Body of pancreas (tissue), 4 donors: ENCODE data around the gene C19orf38.

Experiments
- POLR2A ChIP-seq, 3 donors: fragments of 450-650 bp; IDR thresholded peaks; one replicate each; pipeline ENCODE4 v1.6.1; 2016; ENCODE audit warnings: antibody characterized with exemption in 3 of 3, mild to moderate bottlenecking in 2 of 3
- TF ChIP-seq, protein P1 (sequence below), 7 experiments: fragments of 450-650 bp in 4 of 7; fragments of 200-600 bp in 3 of 7; sonication (generic) in 3 of 7; IDR thresholded peaks; one replicate each; pipeline ENCODE4 v1.5.1; 2016 to 2019; ENCODE audit warnings: antibody characterized with exemption in 7 of 7

- TF ChIP-seq, protein P1, sequence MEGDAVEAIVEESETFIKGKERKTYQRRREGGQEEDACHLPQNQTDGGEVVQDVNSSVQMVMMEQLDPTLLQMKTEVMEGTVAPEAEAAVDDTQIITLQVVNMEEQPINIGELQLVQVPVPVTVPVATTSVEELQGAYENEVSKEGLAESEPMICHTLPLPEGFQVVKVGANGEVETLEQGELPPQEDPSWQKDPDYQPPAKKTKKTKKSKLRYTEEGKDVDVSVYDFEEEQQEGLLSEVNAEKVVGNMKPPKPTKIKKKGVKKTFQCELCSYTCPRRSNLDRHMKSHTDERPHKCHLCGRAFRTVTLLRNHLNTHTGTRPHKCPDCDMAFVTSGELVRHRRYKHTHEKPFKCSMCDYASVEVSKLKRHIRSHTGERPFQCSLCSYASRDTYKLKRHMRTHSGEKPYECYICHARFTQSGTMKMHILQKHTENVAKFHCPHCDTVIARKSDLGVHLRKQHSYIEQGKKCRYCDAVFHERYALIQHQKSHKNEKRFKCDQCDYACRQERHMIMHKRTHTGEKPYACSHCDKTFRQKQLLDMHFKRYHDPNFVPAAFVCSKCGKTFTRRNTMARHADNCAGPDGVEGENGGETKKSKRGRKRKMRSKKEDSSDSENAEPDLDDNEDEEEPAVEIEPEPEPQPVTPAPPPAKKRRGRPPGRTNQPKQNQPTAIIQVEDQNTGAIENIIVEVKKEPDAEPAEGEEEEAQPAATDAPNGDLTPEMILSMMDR (IDR thresholded peaks at IDR 0.05), result no peak
- TF ChIP-seq POLR2A (IDR thresholded peaks at IDR 0.05), result no peak
Measured at GRCh38 chr19:10895920-10896319, 47.7 kb downstream of the C19orf38 start.
